ENCODE data around the gene AQP10. TPM values are rescaled to one million over a fixed set of nuclear protein-coding genes. Genes with fewer than 3 reads are reported as not detected.

The AQP10 gene
- total and polyA plus RNA-seq, 10 of the 15 experiments (the other 5 are each of a cell fraction or from before 2014, with no cell fraction given) = not detected

GRCh38 chr1:154325583-154326545, 5.0 kb downstream of the AQP10 start (continued):
- TF ChIP-seq MAX (IDR thresholded peaks at IDR 0.05; ENCODE audit: low read depth, low read length) = no peak
- TF ChIP-seq DPF2 (IDR thresholded peaks at IDR 0.05) = peak; percentile 74
- TF ChIP-seq KLF5 (IDR thresholded peaks at IDR 0.05; ENCODE audit: partially characterized antibody) = no peak
- no peak for TF ChIP-seq RBBP5 (conservative IDR thresholded peaks at IDR 0.05)
- no peak for TF ChIP-seq NRF1 (conservative IDR thresholded peaks at IDR 0.05; ENCODE audit: low read depth, low read length)
- TF ChIP-seq IKZF1 (conservative IDR thresholded peaks at IDR 0.05) = peak; percentile 31; the same call in 1 of the 2 replicates
- no peak for TF ChIP-seq TAF1 (IDR thresholded peaks at IDR 0.05; ENCODE audit: borderline replicate concordance, low read depth, low read length)
- TF ChIP-seq NR2C2 (IDR thresholded peaks at IDR 0.05; ENCODE audit: borderline replicate concordance, control insufficient read depth, insufficient read length, low read depth) = no peak
- peak; percentile 19; the same call in 1 of the 2 replicates for TF ChIP-seq POLR2A (IDR thresholded peaks at IDR 0.05; ENCODE audit: low read depth, low read length)
- no peak for TF ChIP-seq IRF3 (IDR thresholded peaks at IDR 0.05)
- peak in 1 of 2 experiments; percentile 50; a peak in 2 of 4 replicates for TF ChIP-seq BHLHE40 (IDR thresholded peaks at IDR 0.05; ENCODE audit: borderline replicate concordance in 1 of 2, low read depth in 2 of 2, low read length in 1 of 2)
- no peak for TF ChIP-seq RELB (IDR thresholded peaks at IDR 0.05; ENCODE audit: low read depth)
- peak; percentile 23 to 45 (median 42); a peak in 4 of 6 replicates for TF ChIP-seq CTCF (IDR thresholded peaks at IDR 0.05 in 2 of 3, conservative IDR thresholded peaks at IDR 0.05 in 1 of 3; ENCODE audit: control insufficient read depth in 2 of 3, extremely low read depth in 1 of 3, insufficient read depth in 1 of 3, low read depth in 3 of 3, low read length in 3 of 3)
- TF ChIP-seq ESRRA (IDR thresholded peaks at IDR 0.05; ENCODE audit: low read length) = no peak
- TF ChIP-seq LARP7 (IDR thresholded peaks at IDR 0.05) = no peak
- TF ChIP-seq EED (IDR thresholded peaks at IDR 0.05; ENCODE audit: low read depth) = peak; percentile 28; the same call in 1 of the 2 replicates

All from GM12878 (cell line).